NCI-H187 treated with DMSO at 0.1 percent for 48 hours (cell line): ENCODE data around the gene EFNA1.
"Not testable (repeated sequence)": the region's sequence is repeated elsewhere in the genome, so short reads cannot be mapped to it uniquely, and the experiment has no call there.

Experiments
- DNase-seq: peaks from one replicate; lab custom pipeline; 2025; lab: John Stamatoyannopoulos, UW

Gene EFNA1

DNA sequence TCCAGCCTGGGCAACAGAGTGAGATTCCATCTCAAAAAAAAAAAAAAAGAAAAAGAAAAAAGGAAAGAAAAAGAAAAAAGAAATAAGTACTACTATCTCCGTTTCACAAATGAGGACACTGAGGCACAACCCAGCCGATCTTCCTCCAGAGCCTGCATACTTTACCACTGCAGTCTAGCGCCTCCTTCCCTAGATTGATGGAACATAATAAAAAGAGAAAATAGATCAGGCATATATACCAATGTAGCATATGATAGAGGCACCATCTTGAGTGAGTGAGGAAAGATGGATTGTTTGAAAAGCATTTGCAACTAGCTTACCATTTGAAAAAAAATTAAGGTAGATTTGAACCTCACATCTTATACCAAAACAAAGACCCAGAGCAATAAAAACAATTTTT lies 17.8 kb downstream of the EFNA1 start:
- DNase-seq, result no peak

- DNase-seq, result not testable (repeated sequence)
Observed at GRCh38 chr1:155155996-155156643, 28.4 kb downstream of the EFNA1 start.

GRCh38 chr1:155158991-155159390 lies 31.3 kb downstream of the EFNA1 start:
- DNase-seq, result no peak

DNA sequence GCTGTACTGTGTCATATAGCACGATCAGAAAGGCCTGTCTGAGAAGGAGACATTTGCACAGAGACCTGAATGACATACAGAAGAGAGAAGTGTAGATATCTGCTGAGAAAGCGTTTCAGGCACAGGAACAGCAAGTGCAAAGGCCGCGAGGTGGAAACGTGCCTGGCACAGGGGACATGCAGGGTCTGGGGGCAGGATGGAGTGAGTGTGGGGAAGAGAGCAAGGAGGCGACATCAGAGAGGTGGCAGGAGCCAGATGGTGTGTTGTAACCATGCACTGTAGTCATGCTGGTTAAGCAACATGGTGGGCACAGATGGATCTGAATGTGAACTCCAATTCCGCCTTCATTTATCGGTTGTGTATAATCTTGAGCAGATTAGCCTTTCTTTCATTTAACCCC lies 32.5 kb downstream of the EFNA1 start:
- no peak for DNase-seq

DNA sequence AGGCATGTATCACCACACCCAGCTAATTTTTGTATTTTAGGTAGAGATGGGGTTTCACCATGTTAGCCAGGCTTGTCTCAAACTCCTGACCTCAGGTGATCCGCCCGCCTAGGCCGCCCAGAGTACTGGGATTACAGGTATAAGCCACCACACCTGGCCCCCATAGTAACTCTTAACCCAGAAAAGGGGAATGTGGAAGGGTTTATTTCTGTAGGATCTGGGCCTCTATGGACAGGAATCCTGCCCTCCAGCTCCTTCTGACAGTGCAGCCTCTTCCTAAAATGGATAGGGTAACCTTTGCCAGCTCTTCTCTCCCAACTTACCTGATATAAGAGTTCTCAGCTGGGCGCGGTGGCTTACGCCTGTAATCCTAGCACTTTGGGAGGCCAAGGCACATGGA lies 35.0 kb downstream of the EFNA1 start:
- not testable (repeated sequence) for DNase-seq

DNA sequence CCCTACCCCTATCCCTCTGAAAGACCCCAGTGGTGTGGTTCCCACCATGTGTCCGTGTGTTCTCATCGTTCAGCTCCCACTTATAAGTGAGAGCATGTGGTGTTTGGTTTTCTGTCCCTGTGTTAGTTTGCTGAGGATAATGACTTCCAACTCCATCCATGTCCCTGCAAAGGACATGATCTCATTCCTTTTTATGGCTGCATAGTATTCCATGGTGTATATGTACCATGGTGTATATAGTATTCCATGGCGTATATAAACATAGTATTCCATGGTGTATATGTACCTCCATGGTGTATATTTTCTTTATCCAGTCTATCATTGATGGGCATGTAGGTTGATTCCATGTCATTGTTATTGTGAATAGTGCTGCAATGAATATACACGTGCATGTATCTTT lies 36.1 kb downstream of the EFNA1 start:
- not testable (repeated sequence) for DNase-seq

- not testable (repeated sequence) for DNase-seq
Observed at GRCh38 chr1:155164625-155165024, 36.9 kb downstream of the EFNA1 start.

DNA sequence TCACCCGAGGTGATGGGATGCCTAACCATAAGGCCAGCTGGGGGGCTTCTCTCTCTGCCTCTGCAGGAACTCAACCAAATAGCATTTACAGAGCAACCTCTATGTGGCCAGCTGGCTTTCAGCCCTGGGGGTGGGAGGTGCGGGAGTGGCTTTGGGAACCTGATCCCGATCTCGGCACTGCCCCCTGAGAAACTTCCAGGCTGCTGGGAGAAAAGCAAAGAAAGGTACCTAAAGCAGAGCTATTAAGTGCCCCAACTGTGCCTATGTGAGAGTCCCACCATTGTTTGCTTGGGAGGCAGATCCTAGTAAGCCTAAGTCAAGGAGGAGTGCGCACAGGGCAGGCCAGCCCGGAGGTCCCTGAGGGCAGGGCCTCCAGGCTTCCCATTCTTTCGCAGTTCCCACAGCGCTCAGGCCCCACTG lies 38.4 kb downstream of the EFNA1 start:
- no peak for DNase-seq

DNA sequence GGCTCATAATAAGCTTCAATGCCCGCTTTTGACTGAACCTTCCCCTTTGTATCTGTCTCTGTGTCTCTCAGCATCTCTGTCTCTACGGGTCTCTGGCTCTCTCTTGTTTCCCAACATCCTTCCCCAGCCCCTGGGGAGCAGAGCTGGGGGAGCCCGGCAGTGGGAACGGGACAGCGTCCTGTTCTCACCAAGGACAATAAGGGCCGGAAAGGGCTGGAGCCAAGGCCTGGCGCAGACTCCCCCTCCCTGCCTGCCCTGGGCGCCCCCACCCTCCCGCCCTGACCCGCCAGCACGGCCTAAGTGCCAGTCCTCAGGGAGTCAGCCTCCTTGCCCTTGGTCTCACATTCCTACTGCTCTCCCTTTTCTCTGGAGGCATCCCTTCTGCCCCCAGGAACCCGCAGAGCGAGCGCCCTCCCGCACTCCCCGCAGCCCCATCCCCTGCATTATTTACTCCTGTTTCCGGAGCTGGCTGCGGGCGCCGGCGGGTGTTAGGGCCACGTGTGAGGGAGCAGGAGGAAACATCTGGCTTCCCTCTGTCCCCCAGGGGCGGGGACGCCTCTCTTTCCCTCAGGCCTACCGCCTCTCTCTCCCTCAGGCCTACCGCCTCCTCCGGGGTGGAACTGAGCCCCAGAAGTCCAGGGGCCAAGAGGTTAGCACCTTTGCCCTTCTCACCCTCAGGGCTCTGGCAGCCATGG lies 38.9 kb downstream of the EFNA1 start:
- no peak for DNase-seq

GRCh38 chr1:155167166-155168104 lies 39.8 kb downstream of the EFNA1 start:
- peak; percentile 19 for DNase-seq

GRCh38 chr1:155168105-155168445 lies 40.4 kb downstream of the EFNA1 start:
- DNase-seq, result not testable (repeated sequence)

- no peak for DNase-seq
Observed at GRCh38 chr1:155168456-155169210, 41.0 kb downstream of the EFNA1 start.

GRCh38 chr1:155169541-155169940 lies 41.9 kb downstream of the EFNA1 start:
- DNase-seq, result no peak

- no peak for DNase-seq
Observed at GRCh38 chr1:155170101-155170785, 42.6 kb downstream of the EFNA1 start.

- no peak for DNase-seq
Observed at GRCh38 chr1:155170806-155171205, 43.1 kb downstream of the EFNA1 start.

DNA sequence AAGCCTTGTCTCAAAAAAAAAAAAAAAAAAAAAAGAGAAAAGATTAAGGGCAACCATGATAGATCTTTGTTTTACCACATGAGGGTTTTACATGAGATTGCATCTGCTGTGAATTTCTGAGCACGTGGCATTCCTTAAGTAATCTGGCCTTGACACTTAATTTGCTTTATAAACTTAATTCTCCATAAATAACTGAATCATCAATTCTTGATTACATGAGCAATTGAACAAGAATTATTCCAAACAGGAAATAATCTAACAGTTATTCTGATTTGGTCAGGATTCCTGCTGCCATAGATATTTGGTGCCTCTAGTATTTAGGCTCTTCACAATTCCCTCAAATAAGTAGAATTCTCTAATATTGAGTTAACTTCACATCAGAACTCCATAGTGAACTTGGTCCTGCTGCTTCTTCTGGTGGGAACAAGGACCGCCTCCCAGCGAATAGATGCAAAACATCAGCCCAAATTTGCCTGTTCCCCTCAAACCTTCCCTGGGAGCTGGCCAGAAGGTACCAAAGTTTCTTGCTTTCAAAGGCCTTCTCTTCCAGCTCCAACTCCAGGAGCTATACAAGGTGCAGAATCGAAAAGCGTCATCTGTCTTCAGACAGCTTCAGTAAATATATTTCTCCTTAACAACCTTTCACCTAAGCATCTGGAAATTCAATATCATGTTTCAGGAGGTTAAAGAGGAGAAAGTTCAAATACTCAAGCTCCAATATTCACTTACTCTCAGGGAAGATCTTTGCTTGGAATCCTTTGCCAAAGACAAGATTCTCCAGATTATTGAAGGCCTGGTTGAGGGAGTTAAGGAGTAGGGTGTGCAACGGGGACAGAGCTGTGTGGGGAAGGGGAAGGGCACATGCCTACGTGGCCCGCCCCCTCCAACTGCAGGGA lies 44.4 kb downstream of the EFNA1 start:
- no peak for DNase-seq

DNA sequence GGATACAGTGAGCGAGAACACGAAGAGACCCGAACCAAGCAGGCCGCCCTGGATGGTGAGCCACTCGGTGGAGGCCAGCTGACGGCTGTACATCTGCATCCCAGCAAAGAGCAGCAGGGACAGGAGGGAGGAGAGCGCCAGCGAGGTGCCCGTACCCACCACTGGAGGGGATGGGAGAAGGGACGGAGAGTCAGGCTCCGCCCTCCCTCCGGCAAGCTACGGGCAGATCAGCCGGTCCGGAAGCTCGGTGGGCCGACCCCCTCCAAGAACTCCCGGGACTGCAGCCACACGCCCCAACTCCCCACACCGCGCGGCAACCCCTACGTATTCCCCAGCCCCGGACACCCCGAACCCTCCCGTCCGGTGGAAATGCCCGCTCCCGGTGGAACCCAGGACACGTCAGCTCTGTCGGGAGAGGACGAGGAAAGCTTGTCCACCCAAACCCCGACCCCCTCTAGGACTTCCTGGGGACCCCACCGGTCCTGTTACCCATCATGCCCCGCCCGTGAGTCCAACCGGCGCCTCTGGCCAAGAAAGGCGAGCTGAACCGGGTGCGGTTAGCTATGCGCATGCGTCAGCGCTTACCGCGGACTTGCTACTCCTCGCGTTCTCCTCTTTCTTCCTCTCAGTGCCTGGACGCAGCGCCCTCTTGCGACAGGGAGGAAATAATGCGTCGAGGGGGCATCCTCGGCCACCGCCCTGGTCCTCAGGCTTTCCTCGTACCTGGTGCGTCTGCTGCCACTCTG lies 45.2 kb downstream of the EFNA1 start, which contains the start of gene KRTCAP2:
TSS of gene KRTCAP2 (minus strand) at position 573 of the 746 bp plus-strand sequence. CDS start at position 493, 80 bp downstream.
- DNase-seq, result peak; percentile 98

- DNase-seq, result peak; percentile 57
Observed at GRCh38 chr1:155173478-155174323, 46.0 kb downstream of the EFNA1 start, which contains the start of gene TRIM46. TRIM46 (plus strand) TSS chr1:155173849; CDS start chr1:155173967, 118 bp downstream.
